Heart right ventricle (tissue), 16 donors: ENCODE results near the gene FOXF2. TPM values are rescaled to one million over a fixed set of nuclear protein-coding genes. Genes with fewer than 3 reads are reported as not detected.

Experiments used
- ATAC-seq, 8 donors: fragments of 200-7000 bp; cut with Tn5 transposase; one replicate each; pipeline ENCODE4 v1.9.1; 2020; ENCODE audit warnings: mild to moderate bottlenecking in 8 of 8, moderate library complexity in 8 of 8, moderate number of reproducible peaks in 1 of 8
- DNase-seq, 2 donors: peaks; one replicate each; pipeline ENCODE4 v3.0.0-alpha.2; 2020
- H3K27ac ChIP-seq, 10 donors: fragments of 200-600 bp; sonication (generic) in 2 of 10; one replicate each; pipeline versions ENCODE4 v1.5.0 to v1.8.0; 2020 to 2022; ENCODE audit warnings: mild to moderate bottlenecking in 3 of 10
- H3K27me3 ChIP-seq, 7 donors: fragments of 200-600 bp; one replicate each; pipeline ENCODE4 v1.8.0; 2021 to 2022; ENCODE audit warnings: mild to moderate bottlenecking in 2 of 7
- H3K36me3 ChIP-seq, 9 donors: fragments of 200-600 bp; sonication (generic) in 1 of 9; one replicate each; pipeline versions ENCODE4 v1.5.0 to v1.8.0; 2020 to 2022; ENCODE audit warnings: mild to moderate bottlenecking in 2 of 9
- H3K4me1 ChIP-seq, 9 donors: fragments of 200-600 bp; sonication (generic) in 1 of 9; one replicate each; pipeline versions ENCODE4 v1.5.0 to v1.8.0; 2020 to 2022; ENCODE audit warnings: mild to moderate bottlenecking in 4 of 9
- H3K4me3 ChIP-seq, 10 donors: fragments of 200-600 bp; sonication (generic) in 2 of 10; one replicate each; pipeline versions ENCODE4 v1.5.0 to v1.8.0; 2020 to 2022; ENCODE audit warnings: mild to moderate bottlenecking in 7 of 10, moderate library complexity in 2 of 10
- H3K9me3 ChIP-seq, 11 donors: fragments of 200-600 bp in 10 of 11; sonication (generic) in 2 of 11; one replicate each; pipeline versions ENCODE4 v1.5.0 to v1.8.0; 2013 to 2022; ENCODE audit warnings: mild to moderate bottlenecking in 2 of 11, control low read depth in 1 of 11, moderate library complexity in 1 of 11
- WGBS, 2 donors: extraction: QIAGEN DNeasy Blood & Tissue Kit; methylation state at CpG; one replicate each; pipeline ENCODE4 v1.1.7; 2013; ENCODE audit warnings: inconsistent platforms in 1 of 2; 5-methylcytosine and 5-hydroxymethylcytosine counted together
- intact Hi-C, 10 donors: fragments of 100-400 bp; cut with DNase I; formaldehyde crosslinking; loops; one replicate each; pipeline versions ENCODE4 v1.11.1 to v1.14.2; 2022
- polyA plus RNA-seq, 2 donors: library from polyadenylated mRNA; stranded (reverse); fragments of 200-250 nt; gene quantifications; one replicate each; pipeline ENCODE4 v1.2.3, GENCODE V29; 2013
- total RNA-seq, 10 donors: library from RNA; stranded (reverse); fragmentation: NEBNext Ultra II Directional in 3 of 10; extraction: Animal tissue kit (Norgen Biotek cat#: 25700) in 3 of 10; gene quantifications; one replicate each; pipeline versions ENCODE4 v1.2.1 to v1.2.4, GENCODE V29; 2021 to 2023
- TF ChIP-seq, protein P1 (sequence below), 9 donors: fragments of 200-600 bp; sonication (generic) in 2 of 9; IDR thresholded peaks; one replicate each; pipeline versions ENCODE4 v1.5.0 to v1.8.0; 2021 to 2022; ENCODE audit warnings: antibody characterized with exemption in 9 of 9, mild to moderate bottlenecking in 5 of 9, moderate library complexity in 1 of 9
- donor health status: Arrhythmogenic right ventricular cardiomyopathy.
- donor health status: ischemic (EF 13 %, LVEDD 7.1; RV severe dilation, severe dysfunction).
- donor health status: healthy with polysubstance abuse.
- donor health status: DM: no; HTN: yes; CAD: no.
- donor health status: DM: no; HTN: no; CAD: no.
- donor health status: ischemic (EF 25% LVEDD 6.9; RV normal size, moderate dysfunction).
- donor health status: ischemic (EF 25% LVEDD 5.7; RV mildly dilated, moderate dysfunction).
- donor health status: healthy.
- donor health status: DM: yes; HTN: yes; CAD: no.
- donor health status: Ischemic cardiomyopathy.
- donor health status: ischemic (EF 35%, LVEDD 5.7; RV mildly dilated, moderate dysfunction).
- donor health status: nonischemic (EF 11% LVEDD 7.7; RV severe dilation, severe dysfunction).
- donor health status: DM: yes; HTN: yes; CAD: no.
- donor health status: PGD.
- donor health status: ischemic (EF 29% LVEDD 5.4; RV normal size, mild dysfunction).
- donor health status: nonischemic (EF 23%, LVEDD 6.1; RV moderate dilation, normal function).

FOXF2 gene
- total and polyA plus RNA-seq, 12 donors: 0.10 to 0.18 (median 0.15) TPM; not detected in 3

DNA sequence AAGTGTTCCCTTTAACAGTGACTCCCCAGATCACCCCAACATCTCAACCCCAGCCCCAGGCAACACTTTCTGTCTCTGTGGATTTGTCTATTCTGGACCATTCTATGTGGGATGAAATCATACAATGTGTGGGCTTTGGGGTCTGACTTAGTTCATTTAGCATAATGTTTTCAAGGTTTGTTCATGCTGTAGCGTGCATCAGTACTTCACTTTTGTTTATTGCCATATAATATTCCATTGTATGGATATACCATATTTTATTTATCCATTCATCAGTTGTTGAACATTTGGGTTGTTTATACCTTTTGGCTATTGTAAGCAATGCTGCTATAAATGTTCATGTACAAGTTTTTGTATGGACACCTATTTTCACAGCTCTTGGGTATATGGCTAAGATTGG, 31.0 kb downstream of the FOXF2 start:
- WGBS, 2 donors: 82 to 87% methylated on average over 1 of the region's 1 CpG
- peaks cover 0 to 60% (median 41%) of the 10 kb centered on the region in 7 donors for H3K27me3 ChIP-seq

DNA sequence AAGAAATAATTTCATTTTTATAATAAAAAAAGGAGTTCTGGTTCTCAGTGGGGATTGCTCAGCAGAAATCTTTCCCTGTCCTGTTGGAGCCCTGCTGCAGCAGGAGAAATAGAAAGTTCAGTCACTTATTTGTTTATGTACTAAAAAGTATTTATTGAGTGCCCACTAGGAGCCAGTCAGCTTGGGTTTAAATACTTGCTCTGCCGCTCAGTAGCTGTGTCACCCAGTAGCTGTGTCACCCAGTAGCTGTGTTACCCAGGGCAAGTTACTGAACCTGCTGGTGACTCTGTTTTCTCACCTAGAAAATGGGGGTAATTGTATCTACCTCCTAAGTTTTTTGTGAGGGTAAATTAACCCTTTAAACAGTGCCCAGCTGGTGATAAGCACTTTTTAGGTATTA, 32.9 kb downstream of the FOXF2 start:
- peaks cover 0 to 61% (median 44%) of the 10 kb centered on the region in 7 donors for H3K27me3 ChIP-seq
- intact Hi-C loops: loop anchor here in 1 of 10 donors (10.0 kb wide), 1 partner anchor 827 kb away; no protein-coding TSS in a partner anchor
- no peak for ATAC-seq

More for the DNA sequence above, 31.0 kb downstream of the FOXF2 start:
- ATAC-seq (no peak), DNase-seq (no peak)
- Histone ChIP-seq H3K4me1 (no peaks in the 10 kb centered on the region), H3K4me3 (no peak overlapping the region), H3K36me3 (no peaks in the 10 kb centered on the region), H3K9me3 (peaks cover 0 to 16% (median 9%) of the 10 kb centered on the region in 11 donors), H3K27ac (no peak overlapping the region)
- intact Hi-C loops: loop anchor here in 1 of 10 donors (10.0 kb wide), 1 partner anchor 826 kb away; no protein-coding TSS in a partner anchor
- TF ChIP-seq, protein P1, sequence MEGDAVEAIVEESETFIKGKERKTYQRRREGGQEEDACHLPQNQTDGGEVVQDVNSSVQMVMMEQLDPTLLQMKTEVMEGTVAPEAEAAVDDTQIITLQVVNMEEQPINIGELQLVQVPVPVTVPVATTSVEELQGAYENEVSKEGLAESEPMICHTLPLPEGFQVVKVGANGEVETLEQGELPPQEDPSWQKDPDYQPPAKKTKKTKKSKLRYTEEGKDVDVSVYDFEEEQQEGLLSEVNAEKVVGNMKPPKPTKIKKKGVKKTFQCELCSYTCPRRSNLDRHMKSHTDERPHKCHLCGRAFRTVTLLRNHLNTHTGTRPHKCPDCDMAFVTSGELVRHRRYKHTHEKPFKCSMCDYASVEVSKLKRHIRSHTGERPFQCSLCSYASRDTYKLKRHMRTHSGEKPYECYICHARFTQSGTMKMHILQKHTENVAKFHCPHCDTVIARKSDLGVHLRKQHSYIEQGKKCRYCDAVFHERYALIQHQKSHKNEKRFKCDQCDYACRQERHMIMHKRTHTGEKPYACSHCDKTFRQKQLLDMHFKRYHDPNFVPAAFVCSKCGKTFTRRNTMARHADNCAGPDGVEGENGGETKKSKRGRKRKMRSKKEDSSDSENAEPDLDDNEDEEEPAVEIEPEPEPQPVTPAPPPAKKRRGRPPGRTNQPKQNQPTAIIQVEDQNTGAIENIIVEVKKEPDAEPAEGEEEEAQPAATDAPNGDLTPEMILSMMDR (IDR thresholded peaks at IDR 0.05): no peak

DNA sequence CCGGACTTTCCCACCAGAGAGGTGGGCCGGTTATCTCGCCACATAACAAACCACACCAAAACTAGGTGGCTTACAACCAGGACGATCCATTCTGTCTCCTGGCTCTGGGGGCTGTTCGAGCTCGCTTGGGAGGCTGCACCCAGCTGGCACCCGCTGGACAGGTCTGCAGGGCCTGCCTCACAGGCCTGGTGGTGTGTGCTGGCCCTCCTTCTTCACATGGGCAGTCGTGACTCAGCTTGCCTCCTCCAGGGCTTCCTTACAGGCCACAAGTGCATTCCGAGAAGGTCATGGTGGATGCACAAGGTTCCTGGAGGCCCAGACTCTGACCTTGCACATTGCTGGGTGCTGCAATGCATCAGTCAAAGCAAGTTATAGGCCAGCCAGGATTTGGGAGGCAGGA, 34.2 kb downstream of the FOXF2 start:
- H3K4me1 ChIP-seq: no peaks in the 10 kb centered on the region
- peaks cover 0 to 60% (median 43%) of the 10 kb centered on the region in 7 donors for H3K27me3 ChIP-seq
- intact Hi-C loops: loop anchor here in 1 of 10 donors (10.0 kb wide), 1 partner anchor 829 kb away; no protein-coding TSS in a partner anchor
- WGBS, 2 donors: 87 to 88% methylated on average over 9 of the region's 9 CpGs
- DNase-seq (no peak), ATAC-seq (no peak)
- peaks cover 0 to 16% (median 9%) of the 10 kb centered on the region in 11 donors for H3K9me3 ChIP-seq
- H3K36me3 ChIP-seq: no peaks in the 10 kb centered on the region
- no peak overlapping the region for H3K27ac ChIP-seq
- TF ChIP-seq, protein P1 (IDR thresholded peaks at IDR 0.05): no peak
- no peak overlapping the region for H3K4me3 ChIP-seq

More for the DNA sequence above, 32.9 kb downstream of the FOXF2 start:
- TF ChIP-seq, protein P1 (IDR thresholded peaks at IDR 0.05): no peak
- DNase-seq: no peak
- 89 to 94% methylated on average over 1 of the region's 1 CpG for WGBS, 2 donors
- Histone ChIP-seq H3K4me3 (no peak overlapping the region), H3K36me3 (no peaks in the 10 kb centered on the region), H3K27ac (no peak overlapping the region), H3K4me1 (no peaks in the 10 kb centered on the region), H3K9me3 (peaks cover 0 to 16% (median 9%) of the 10 kb centered on the region in 11 donors)

DNA sequence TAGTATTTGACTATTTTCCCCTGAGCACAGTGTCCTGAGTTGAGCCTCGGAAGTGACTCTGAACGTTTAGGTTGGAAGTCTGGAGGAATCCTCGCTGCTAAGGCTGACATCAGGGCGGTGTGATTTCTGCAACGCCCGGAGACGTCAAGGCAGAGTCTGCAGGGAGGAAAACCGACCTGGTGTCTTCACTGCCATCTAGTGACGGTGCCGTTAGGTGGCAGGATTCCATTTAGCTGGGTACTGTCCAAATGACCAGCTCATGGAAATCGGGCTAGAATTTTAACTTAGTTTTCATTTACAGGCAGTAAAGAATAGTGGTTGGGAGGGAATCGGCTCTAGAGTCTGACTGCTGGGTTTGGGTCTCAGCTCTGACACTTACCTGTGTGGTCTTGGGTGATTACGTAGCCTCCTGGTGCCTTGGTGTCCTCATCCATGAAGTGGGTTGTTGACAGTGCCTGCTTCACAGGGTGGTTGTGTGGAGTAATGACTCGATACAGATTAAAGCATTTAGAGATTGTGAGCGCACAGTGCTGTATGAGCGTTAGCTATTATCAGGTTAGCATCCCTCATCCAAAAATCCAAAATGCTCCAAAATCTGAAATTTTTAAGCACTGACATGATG, 35.0 kb downstream of the FOXF2 start:
- H3K4me1 ChIP-seq: no peaks in the 10 kb centered on the region
- no peak overlapping the region for H3K27ac ChIP-seq
- TF ChIP-seq, protein P1 (IDR thresholded peaks at IDR 0.05): peak in 6 of 9 donors; percentile 34 to 60 (median 55)
- no peak overlapping the region for H3K4me3 ChIP-seq
- intact Hi-C loops: loop anchor here in 1 of 10 donors (10.0 kb wide), 1 partner anchor 830 kb away; no protein-coding TSS in a partner anchor
- no peaks in the 10 kb centered on the region for H3K36me3 ChIP-seq
- H3K27me3 ChIP-seq: peaks cover 0 to 53% (median 42%) of the 10 kb centered on the region in 7 donors
- peaks cover 0 to 16% (median 9%) of the 10 kb centered on the region in 11 donors for H3K9me3 ChIP-seq
- DNase-seq (peak in 1 of 2 donors; percentile 33), ATAC-seq (peak in 2 of 8 donors; percentile 45 to 55)
- 24 to 26% methylated on average over 16 of the region's 16 CpGs for WGBS, 2 donors
